ENCODE data around the gene GRB10.

Gene GRB10

DNA sequence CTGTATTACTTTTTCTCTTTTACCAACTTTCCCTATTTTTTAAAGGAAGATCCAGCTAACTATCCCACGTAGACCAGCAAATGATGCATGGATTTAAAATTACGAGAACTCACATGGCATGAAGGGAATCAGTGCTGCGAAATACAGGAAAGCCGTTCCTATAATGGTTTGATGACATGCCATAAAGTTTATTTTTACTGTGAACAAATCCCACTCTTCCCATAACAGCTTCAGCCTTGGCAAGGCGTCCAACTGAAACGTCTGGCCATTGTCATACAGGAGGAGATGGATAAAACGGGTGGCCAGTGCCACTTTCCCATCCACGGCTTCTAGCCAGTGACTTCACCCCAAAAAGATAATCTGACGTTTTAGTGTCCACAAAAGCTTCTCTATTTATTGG lies 111.3 kb downstream of the GRB10 start:
- ATAC-seq: no peak

GRCh38 chr7:50669890-50670289 lies 112.8 kb downstream of the GRB10 start:
- TF ChIP-seq GLIS3 (CRISPR knock-in tag; IDR thresholded peaks at IDR 0.05) (no peak), ZNF70 (CRISPR knock-in tag; IDR thresholded peaks at IDR 0.05) (no peak), TSHZ2 (CRISPR knock-in tag; IDR thresholded peaks at IDR 0.05) (no peak), ZNF8 (CRISPR knock-in tag; IDR thresholded peaks at IDR 0.05) (no peak), ZFP3 (CRISPR knock-in tag; IDR thresholded peaks at IDR 0.05) (no peak), ARNTL (CRISPR knock-in tag; IDR thresholded peaks at IDR 0.05; ENCODE audit: borderline replicate concordance, low read depth) (no peak), PATZ1 (CRISPR knock-in tag; IDR thresholded peaks at IDR 0.05; ENCODE audit: borderline replicate concordance) (no peak)
- ATAC-seq: no peak

More for the DNA sequence above, 111.3 kb downstream of the GRB10 start:
- TF ChIP-seq ZFP3 (CRISPR knock-in tag; IDR thresholded peaks at IDR 0.05): no peak
- TF ChIP-seq BACH2 (CRISPR knock-in tag; IDR thresholded peaks at IDR 0.05; ENCODE audit: borderline replicate concordance): no peak
- TF ChIP-seq SNAI2 (CRISPR knock-in tag; IDR thresholded peaks at IDR 0.05): no peak
- no peak for TF ChIP-seq TCF4 (CRISPR knock-in tag; IDR thresholded peaks at IDR 0.05; ENCODE audit: borderline replicate concordance)
- no peak for TF ChIP-seq PPARA (CRISPR knock-in tag; IDR thresholded peaks at IDR 0.05; ENCODE audit: borderline replicate concordance)
- TF ChIP-seq GLIS3 (CRISPR knock-in tag; IDR thresholded peaks at IDR 0.05): no peak
- no peak for TF ChIP-seq ESRRG (CRISPR knock-in tag; IDR thresholded peaks at IDR 0.05)
- TF ChIP-seq ZNF565 (CRISPR knock-in tag; conservative IDR thresholded peaks at IDR 0.05; ENCODE audit: low read depth): no peak
- TF ChIP-seq ISL1 (CRISPR knock-in tag; IDR thresholded peaks at IDR 0.05): no peak
- no peak for TF ChIP-seq OSR1 (CRISPR knock-in tag; IDR thresholded peaks at IDR 0.05)
- no peak for TF ChIP-seq TSHZ2 (CRISPR knock-in tag; IDR thresholded peaks at IDR 0.05)
- TF ChIP-seq CSRNP3 (CRISPR knock-in tag; IDR thresholded peaks at IDR 0.05): no peak
- no peak for TF ChIP-seq RARB (CRISPR knock-in tag; IDR thresholded peaks at IDR 0.05)
- no peak for TF ChIP-seq ZNF70 (CRISPR knock-in tag; IDR thresholded peaks at IDR 0.05)
- TF ChIP-seq PATZ1 (CRISPR knock-in tag; IDR thresholded peaks at IDR 0.05; ENCODE audit: borderline replicate concordance): no peak
- TF ChIP-seq ARNTL (CRISPR knock-in tag; IDR thresholded peaks at IDR 0.05; ENCODE audit: borderline replicate concordance, low read depth): no peak
- TF ChIP-seq CREB5 (CRISPR knock-in tag; IDR thresholded peaks at IDR 0.05; ENCODE audit: low read depth): no peak
- no peak for TF ChIP-seq CSDC2 (CRISPR knock-in tag; IDR thresholded peaks at IDR 0.05)
